HFFc6 (cell line): ENCODE data around the gene GMFB. TPM values are rescaled to one million over a fixed set of nuclear protein-coding genes. Genes with fewer than 3 reads are reported as not detected.
A peak's percentile ranks its signal among the peaks of the same experiment; 100 is the strongest.

Experiments
- DNase-seq: peaks from one replicate; pipeline ENCODE4 v3.0.0-alpha.2; 2018
- H3K27ac Mint-ChIP-seq: 2 replicates; pipeline ENCODE4 v1.8.0; 2020; ENCODE audit warnings: mild to moderate bottlenecking, mixed read lengths
- H3K27me3 Mint-ChIP-seq: 2 replicates; pipeline ENCODE4 v1.8.0; 2021; ENCODE audit warnings: mild to moderate bottlenecking, moderate library complexity, mixed read lengths; ENCODE audit not compliant: insufficient read depth
- H3K36me3 Mint-ChIP-seq: 2 replicates; pipeline ENCODE4 v1.8.0; 2021; ENCODE audit warnings: low read depth, mixed read lengths
- H3K4me1 Mint-ChIP-seq: 2 replicates; pipeline ENCODE4 v1.8.0; 2020; ENCODE audit warnings: low read depth, mixed read lengths
- H3K4me3 Mint-ChIP-seq: 2 replicates; pipeline ENCODE4 v1.8.0; 2020; ENCODE audit warnings: mild to moderate bottlenecking, moderate library complexity, mixed read lengths
- H3K9me3 Mint-ChIP-seq: 2 replicates; pipeline ENCODE4 v1.8.0; 2020; ENCODE audit warnings: mild to moderate bottlenecking, mixed read lengths
- CTCF ChIP-seq: fragments of 200-600 bp; sonication (generic); IDR thresholded peaks from 2 replicates; pipeline ENCODE4 v1.5.0; 2021; ENCODE audit warnings: antibody characterized with exemption, mild to moderate bottlenecking
- total RNA-seq, 6 experiments: library from RNA; stranded (reverse); fragmentation: NEBNext Ultra II Directional; extraction: Animal tissue kit (Norgen Biotek cat#: 25700); gene quantifications; 2 replicates in 1 of 6; 3 replicates in 5 of 6; pipeline ENCODE4 v1.2.3, GENCODE V29; 2021

Gene GMFB
- total RNA-seq, 6 experiments from 2014 or later = 70.9 to 98.7 (median 77.1) TPM

- H3K4me3 Mint-ChIP-seq = no peak overlapping the region
- H3K27ac Mint-ChIP-seq = no peak overlapping the region
- no peak for TF ChIP-seq CTCF
- no peaks in the 10 kb centered on the region for H3K27me3 Mint-ChIP-seq
- peaks cover 14% of the 10 kb centered on the region; the same call in 1 of the 2 replicates for H3K9me3 Mint-ChIP-seq
- DNase-seq = no peak
- H3K4me1 Mint-ChIP-seq = peaks cover 13% of the 10 kb centered on the region
- peaks cover 32% of the 10 kb centered on the region for H3K36me3 Mint-ChIP-seq
Observed at GRCh38 chr14:54516709-54517108, 27.9 kb upstream of the GMFB start.

- Mint-ChIP-seq H3K36me3 (peaks cover 32% of the 10 kb centered on the region), H3K27me3 (no peaks in the 10 kb centered on the region), H3K9me3 (peaks cover 14% of the 10 kb centered on the region; the same call in 1 of the 2 replicates), H3K4me1 (peaks cover 23% of the 10 kb centered on the region), H3K4me3 (no peak overlapping the region), H3K27ac (no peak overlapping the region)
- TF ChIP-seq CTCF = no peak
- no peak for DNase-seq
Observed at GRCh38 chr14:54515670-54516069, 26.9 kb upstream of the GMFB start.

GRCh38 chr14:54512393-54512792 lies 23.6 kb upstream of the GMFB start:
- DNase-seq = no peak
- peaks cover 27% of the 10 kb centered on the region for H3K36me3 Mint-ChIP-seq
- H3K9me3 Mint-ChIP-seq = peaks cover 14% of the 10 kb centered on the region; the same call in 1 of the 2 replicates
- no peak overlapping the region for H3K27ac Mint-ChIP-seq
- TF ChIP-seq CTCF = no peak
- H3K4me1 Mint-ChIP-seq = peaks cover 36% of the 10 kb centered on the region
- H3K4me3 Mint-ChIP-seq = no peak overlapping the region
- H3K27me3 Mint-ChIP-seq = no peaks in the 10 kb centered on the region

GRCh38 chr14:54509546-54510501 lies 21.0 kb upstream of the GMFB start, which contains the start of gene CGRRF1:
Gene CGRRF1 (plus strand): TSS chr14:54509906. CDS start chr14:54509960, 54 bp downstream.
- H3K36me3 Mint-ChIP-seq = peaks cover 9% of the 10 kb centered on the region; the same call in 1 of the 2 replicates
- TF ChIP-seq CTCF = peak; percentile 95
- peak within 1 kb of the TSS; percentile 96 for H3K4me3 Mint-ChIP-seq
- DNase-seq = peak; percentile 98
- H3K4me1 Mint-ChIP-seq = peaks cover 36% of the 10 kb centered on the region
- no peaks in the 10 kb centered on the region for H3K9me3 Mint-ChIP-seq
- H3K27me3 Mint-ChIP-seq = peaks cover 4% of the 10 kb centered on the region; the same call in 1 of the 2 replicates
- H3K27ac Mint-ChIP-seq = peak within 1 kb of the TSS; percentile 86

- TF ChIP-seq CTCF = peak; percentile 69
- Mint-ChIP-seq H3K9me3 (no peaks in the 10 kb centered on the region), H3K27me3 (peaks cover 4% of the 10 kb centered on the region; the same call in 1 of the 2 replicates), H3K36me3 (no peaks in the 10 kb centered on the region), H3K27ac (no peak overlapping the region), H3K4me1 (peaks cover 30% of the 10 kb centered on the region), H3K4me3 (no peak overlapping the region)
- peak; percentile 56 for DNase-seq
Observed at GRCh38 chr14:54503486-54503885, 14.7 kb upstream of the GMFB start.
